IMR-90 (cell line): ENCODE data around the gene ATG5. TPM values are rescaled to one million over a fixed set of nuclear protein-coding genes. Genes with fewer than 3 reads are reported as not detected.

Experiments used
- ATAC-seq: fragments of 200-7000 bp; cut with Tn5 transposase; 2 replicates; pipeline ENCODE4 v1.9.1; 2020; ENCODE audit warnings: low read depth, mild to moderate bottlenecking, moderate library complexity
- BruUV-seq: library from RNA; stranded (reverse); fragments of 400-500 nt; replicated peaks from 2 replicates; lab custom pipeline; 2021; lab: Mats Ljungman, UMichigan
- CTCF ChIA-PET: fragments of 300-600 bp; formaldehyde crosslinking; extraction: SDS; loops from one replicate; lab custom pipeline; 2021; ENCODE audit warnings: antibody characterized with exemption; lab: Yijun Ruan, JAX
- POLR2A ChIA-PET: fragments of 300-600 bp; sonication (Branson Sonifier 250); formaldehyde crosslinking; loops from one replicate; lab custom pipeline; 2022; ENCODE audit warnings: antibody characterized with exemption; ENCODE audit not compliant: unreplicated experiment; lab: Charles Lee
- DNase-seq: peaks from one replicate; pipeline ENCODE4 v3.0.0; 2013
- H2AFZ ChIP-seq: replicated peaks from 2 replicates; pipeline ENCODE3; 2013; ENCODE audit warnings: low read length, mild to moderate bottlenecking; ENCODE audit not compliant: poor library complexity
- H2AK5ac ChIP-seq: 2 replicates; pipeline ENCODE4 v1.6.1; 2013; ENCODE audit warnings: low read depth, low read length, inconsistent platforms
- H2AK9ac ChIP-seq: replicated peaks from 2 replicates; pipeline ENCODE3; 2013; ENCODE audit warnings: mild to moderate bottlenecking, low read depth, low read length, moderate library complexity; ENCODE audit not compliant: poor library complexity
- H2BK120ac ChIP-seq: 2 replicates; pipeline ENCODE4 v1.6.1; 2013; ENCODE audit warnings: low read depth, low read length, inconsistent platforms
- H2BK15ac ChIP-seq: 3 replicates; pipeline ENCODE4 v1.6.1; 2013; ENCODE audit warnings: low read depth, low read length, inconsistent platforms
- H2BK20ac ChIP-seq: 2 replicates; pipeline ENCODE4 v1.6.1; 2013; ENCODE audit warnings: low read depth, mild to moderate bottlenecking, inconsistent platforms, low read length, moderate library complexity
- H2BK5ac ChIP-seq: 2 replicates; pipeline ENCODE4 v1.6.1; 2013; ENCODE audit warnings: mild to moderate bottlenecking, low read depth, low read length, inconsistent platforms; ENCODE audit not compliant: poor library complexity, severe bottlenecking
- H3K14ac ChIP-seq: replicated peaks from 2 replicates; pipeline ENCODE4 v1.6.1; 2013; ENCODE audit warnings: low read depth, low read length, inconsistent platforms
- H3K18ac ChIP-seq: 2 replicates; pipeline ENCODE4 v1.6.1; 2013; ENCODE audit warnings: low read depth, low read length, control low read depth
- H3K23ac ChIP-seq: 2 replicates; pipeline ENCODE4 v1.6.1; 2013; ENCODE audit warnings: low read depth, low read length, inconsistent platforms
- H3K27ac ChIP-seq: 2 replicates; pipeline ENCODE4 v1.5.1; 2013; ENCODE audit warnings: mild to moderate bottlenecking, control low read depth, low read length; ENCODE audit not compliant: insufficient read depth
- H3K27me3 ChIP-seq: 2 replicates; pipeline ENCODE4 v1.6.1; 2013; ENCODE audit warnings: low read length; ENCODE audit not compliant: control insufficient read depth, insufficient read depth
- H3K36me3 ChIP-seq: 2 replicates; pipeline ENCODE4 v1.6.1; 2013; ENCODE audit warnings: low read length, mixed read lengths; ENCODE audit not compliant: control insufficient read depth, insufficient read depth
- H3K4ac ChIP-seq: 2 replicates; pipeline ENCODE4 v1.6.1; 2013; ENCODE audit warnings: low read depth, low read length, inconsistent platforms
- H3K4me1 ChIP-seq: 2 replicates; pipeline ENCODE4 v1.6.1; 2013; ENCODE audit warnings: low read length, mixed read lengths; ENCODE audit not compliant: control insufficient read depth, insufficient read depth
- H3K4me2 ChIP-seq: 2 replicates; pipeline ENCODE4 v1.6.1; 2013; ENCODE audit warnings: low read depth, mild to moderate bottlenecking, control low read depth, low read length, moderate library complexity
- H3K4me3 ChIP-seq: 2 replicates; pipeline ENCODE4 v1.5.1; 2013; ENCODE audit warnings: low read depth, mild to moderate bottlenecking, control low read depth, low read length, moderate library complexity; ENCODE audit not compliant: insufficient read depth
- H3K56ac ChIP-seq: 2 replicates; pipeline ENCODE4 v1.6.1; 2013; ENCODE audit warnings: low read length, inconsistent platforms; ENCODE audit not compliant: insufficient read depth; ENCODE audit errors: extremely low read depth
- H3K79me1 ChIP-seq, 2 experiments: 2 replicates each; pipeline ENCODE4 v1.6.1; 2013; ENCODE audit warnings: low read length in 2 of 2, inconsistent platforms in 1 of 2, low read depth in 1 of 2
- H3K9ac ChIP-seq: 2 replicates; pipeline ENCODE4 v1.6.1; 2013; ENCODE audit warnings: low read depth, low read length, control low read depth
- H3K9me1 ChIP-seq: 2 replicates; pipeline ENCODE4 v1.6.1; 2013; ENCODE audit warnings: low read length, inconsistent platforms; ENCODE audit not compliant: insufficient read depth
- H3K9me3 ChIP-seq: 2 replicates; pipeline ENCODE4 v1.6.1; 2013; ENCODE audit warnings: low read length; ENCODE audit not compliant: control insufficient read depth, insufficient read depth
- H4K20me1 ChIP-seq: 2 replicates; pipeline ENCODE4 v1.6.1; 2013; ENCODE audit warnings: low read length, inconsistent platforms; ENCODE audit not compliant: insufficient read depth
- H4K5ac ChIP-seq: 2 replicates; pipeline ENCODE4 v1.6.1; 2013; ENCODE audit warnings: mild to moderate bottlenecking, low read depth, low read length, control low read depth
- H4K8ac ChIP-seq, 2 experiments: 2 replicates each; pipeline ENCODE4 v1.6.1; 2013; ENCODE audit warnings: low read depth in 2 of 2, low read length in 2 of 2, control low read depth in 1 of 2, inconsistent platforms in 1 of 2
- H4K91ac ChIP-seq: 2 replicates; pipeline ENCODE4 v1.6.1; 2013; ENCODE audit warnings: low read depth, low read length, inconsistent platforms; ENCODE audit not compliant: insufficient read depth
- MAFK ChIP-seq: IDR thresholded peaks from 2 replicates; pipeline ENCODE4 v1.6.1; 2012; ENCODE audit warnings: low read depth, low read length, improper control_type of control experiment
- USF2 ChIP-seq: fragments of 150-350 bp; IDR thresholded peaks from 2 replicates; pipeline ENCODE4 v1.6.1; 2017; ENCODE audit warnings: mild to moderate bottlenecking, antibody characterized with exemption, low read length, low read depth
- WGBS, 2 experiments: methylation state at CpG; one replicate each; pipeline versions ENCODE4 v1.1.5 to v1.1.7; 2013; ENCODE audit warnings: missing lambda C conversion rate in 2 of 2; ENCODE audit not compliant: insufficient read length in 1 of 2; ENCODE audit errors: extremely low coverage in 2 of 2; 5-methylcytosine and 5-hydroxymethylcytosine counted together
- dilution Hi-C: fragments of 300-500 bp; cut with HindIII; formaldehyde crosslinking; loops from one replicate; pipeline ENCODE4 v1.14.3; 2018; ENCODE audit warnings: low sequenced_read_pairs; ENCODE audit not compliant: unreplicated experiment
- in situ Hi-C: fragments of 300-500 bp; cut with MboI; formaldehyde crosslinking; loops from 3 replicates; pipeline ENCODE4 v1.14.3; 2019; ENCODE audit warnings: low sequenced_read_pairs, inconsistent platforms, mixed read lengths
- intact Hi-C: fragments of 100-400 bp; cut with micrococcal nuclease; formaldehyde crosslinking; loops from 2 replicates; pipeline ENCODE4 v1.10.0; 2022
- polyA plus RNA-seq, 3 experiments: library from polyadenylated mRNA; depleted of rRNA; stranded (reverse); fragments of >200 nt; gene quantifications; 2 replicates each; pipeline ENCODE4 v1.2.3, GENCODE V29; 2012; ENCODE audit warnings: low replicate concordance in 1 of 3
- total RNA-seq: library from RNA; depleted of rRNA; stranded (reverse); fragments of >200 nt; gene quantifications from 2 replicates; pipeline ENCODE4 v1.2.3, GENCODE V29; 2012

Gene ATG5
- total and polyA plus RNA-seq, 2 of the 4 experiments (the other 2 are of a cell fraction), result 13.5 to 28.0 TPM

DNA sequence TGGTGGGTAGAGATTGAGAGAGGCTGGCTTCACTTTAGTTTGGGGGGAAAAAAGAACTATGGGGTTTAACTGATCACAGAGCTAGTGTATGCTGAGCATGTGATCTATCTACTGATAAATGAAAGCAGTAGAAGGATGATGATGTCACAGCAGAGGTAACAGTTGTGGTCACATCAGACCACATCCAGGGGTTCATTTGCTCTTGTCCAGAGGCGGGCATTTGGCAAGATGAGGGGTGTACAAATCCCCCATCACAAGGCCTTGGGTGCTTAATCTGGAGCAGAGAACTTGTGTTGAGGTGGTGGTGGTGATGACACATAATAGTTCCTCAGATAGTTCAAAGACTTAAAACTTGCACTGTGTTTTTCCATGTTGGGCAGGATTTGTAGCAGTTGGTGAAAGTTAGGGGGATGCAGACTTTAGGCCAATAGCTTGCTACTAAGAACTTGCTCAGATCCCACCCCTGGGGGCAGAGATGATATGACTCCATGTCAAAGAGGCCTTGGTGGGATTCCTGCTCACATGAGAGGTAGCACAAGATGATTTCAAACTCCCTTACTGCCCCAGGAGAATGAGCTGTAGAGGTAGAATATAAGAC lies 176.0 kb downstream of the ATG5 start:
- H3K9ac ChIP-seq, result no peak overlapping the region
- H2BK5ac ChIP-seq, result no peak overlapping the region
- no TSS peak for BruUV-seq
- ChIA-PET POLR2A (no interaction called here), CTCF (interaction anchor here (0.6 kb wide), 1 partner anchor 24 kb away, joined by 4 read pairs; no protein-coding TSS in a partner anchor)
- WGBS, 2 experiments, result no CpG with 5 or more reads among the region's 1 CpG
- dilution Hi-C loops, result no loop called here
- no peak overlapping the region for H3K23ac ChIP-seq
- intact Hi-C loops, result no loop called here
- TF ChIP-seq MAFK (no peak), USF2 (no peak)
- no peak overlapping the region for H4K91ac ChIP-seq
- no peak overlapping the region for H3K18ac ChIP-seq
- H3K36me3 ChIP-seq, result no peaks in the 10 kb centered on the region
- DNase-seq (no peak), ATAC-seq (no peak)
- no peak overlapping the region for H2AK9ac ChIP-seq
- H3K27ac ChIP-seq, result no peak overlapping the region
- in situ Hi-C loops, result no loop called here
- H4K8ac ChIP-seq, result no peak overlapping the region
- no peak overlapping the region for H3K4ac ChIP-seq
- H4K5ac ChIP-seq, result no peak overlapping the region
- H3K4me2 ChIP-seq, result no peak overlapping the region
- no peak overlapping the region for H3K56ac ChIP-seq
- no peaks in the 10 kb centered on the region for H3K9me3 ChIP-seq
- no peaks in the 10 kb centered on the region for H3K27me3 ChIP-seq
- H2BK120ac ChIP-seq, result no peak overlapping the region
- no peak overlapping the region for H2AFZ ChIP-seq
- 0 out of 3 replicates have a peak overlapping the region, but pooled peaks have one; percentile 0 for H2BK15ac ChIP-seq
- H3K9me1 ChIP-seq, result peaks cover 8% of the 10 kb centered on the region; the same call in 1 of the 2 replicates
- H3K14ac ChIP-seq, result no peak overlapping the region
- H2BK20ac ChIP-seq, result no peak overlapping the region; the same call in 1 of the 2 replicates
- H3K79me1 ChIP-seq, result no peaks in the 10 kb centered on the region
- H3K4me1 ChIP-seq, result peaks cover 7% of the 10 kb centered on the region
- H4K20me1 ChIP-seq, result no peaks in the 10 kb centered on the region
- no peak overlapping the region for H3K4me3 ChIP-seq
- no peak overlapping the region for H2AK5ac ChIP-seq
